Stimulated activated effector memory CD8-positive, alpha-beta T cell treated with anti-CD3 and anti-CD28 coated beads, Interleukin-12 subunit alpha, Interleukin-12 subunit beta, amount 100 ng/mL, for 72 hours (primary cell): Measurements from ENCODE around the gene COTL1.
A peak's percentile ranks its signal among the peaks of the same experiment; 100 is the strongest.

Experiments
- ATAC-seq: fragments of 150-1000 bp; cut with Tn5 transposase; 2 replicates; pipeline ENCODE4 v1.10.0; 2021
- DNase-seq, 2 donors: peaks; one replicate each; pipeline ENCODE4 v3.0.0; 2021 to 2022; ENCODE audit warnings: low spot score in 2 of 2
- H3K27ac Mint-ChIP-seq: one replicate; pipeline ENCODE4 v1.8.0; 2022; ENCODE audit warnings: mild to moderate bottlenecking, mixed read lengths
- H3K36me3 Mint-ChIP-seq: one replicate; pipeline ENCODE4 v1.8.0; 2022; ENCODE audit warnings: mild to moderate bottlenecking, mixed read lengths
- H3K4me1 Mint-ChIP-seq: one replicate; pipeline ENCODE4 v1.8.0; 2022; ENCODE audit warnings: mixed read lengths
- H3K4me3 Mint-ChIP-seq: one replicate; pipeline ENCODE4 v1.8.0; 2022; ENCODE audit warnings: mild to moderate bottlenecking, mixed read lengths
- H3K9me3 Mint-ChIP-seq: one replicate; pipeline ENCODE4 v1.8.0; 2022; ENCODE audit warnings: mixed read lengths

COTL1 gene

DNA sequence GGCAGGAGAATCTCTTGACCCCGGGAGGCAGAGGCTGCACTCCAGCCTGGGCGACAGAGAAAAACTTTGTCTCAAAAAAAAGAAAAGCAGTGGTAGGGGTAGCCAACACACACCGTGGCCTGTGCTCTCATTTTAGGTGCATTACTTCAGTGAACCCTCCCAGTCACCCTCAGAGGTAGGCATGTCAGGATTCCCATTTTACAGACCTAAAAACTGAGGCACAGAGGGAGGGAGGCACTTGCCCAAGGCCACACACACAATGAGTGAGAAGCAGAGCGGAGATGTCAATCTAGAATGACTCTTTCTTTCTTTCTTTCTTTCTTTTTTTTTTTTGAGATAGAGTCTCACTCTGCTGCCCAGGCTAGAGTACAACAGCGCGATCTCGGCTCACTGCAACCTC, 5.2 kb downstream of the COTL1 start:
- no peak for ATAC-seq
- Mint-ChIP-seq H3K4me1 (peaks cover 84% of the 10 kb centered on the region), H3K4me3 (no peak overlapping the region), H3K36me3 (peaks cover 55% of the 10 kb centered on the region), H3K27ac (no peak overlapping the region), H3K9me3 (no peaks in the 10 kb centered on the region)
- no peak for DNase-seq

- H3K27ac Mint-ChIP-seq: no peak overlapping the region
- peaks cover 85% of the 10 kb centered on the region for H3K4me1 Mint-ChIP-seq
- ATAC-seq (no peak), DNase-seq (no peak)
- peak overlapping the region; percentile 49 for H3K4me3 Mint-ChIP-seq
- H3K9me3 Mint-ChIP-seq: no peaks in the 10 kb centered on the region
- H3K36me3 Mint-ChIP-seq: peaks cover 49% of the 10 kb centered on the region
Observed at GRCh38 chr16:84611041-84611440, 6.8 kb downstream of the COTL1 start.

DNA sequence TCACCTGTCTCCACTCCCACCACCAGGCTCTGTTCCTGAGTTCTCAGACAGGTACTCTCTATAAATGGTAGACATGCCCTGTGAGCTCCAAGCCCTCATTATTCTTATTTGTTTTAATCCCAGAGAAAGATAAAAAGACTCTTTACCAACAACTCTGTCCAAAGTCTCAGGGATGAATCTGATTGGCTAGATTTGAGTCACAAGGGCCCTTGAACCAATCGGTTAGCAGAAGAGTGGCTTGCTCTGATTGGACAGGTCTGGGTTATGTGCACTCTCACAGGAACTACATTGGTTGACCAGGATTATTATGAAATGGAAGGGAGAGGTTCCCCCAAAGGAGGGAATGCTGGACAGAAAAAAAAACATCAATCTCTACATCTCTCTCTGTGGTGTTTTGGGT, 7.5 kb downstream of the COTL1 start:
- peaks cover 85% of the 10 kb centered on the region for H3K4me1 Mint-ChIP-seq
- H3K27ac Mint-ChIP-seq: peak overlapping the region; percentile 75
- H3K9me3 Mint-ChIP-seq: no peaks in the 10 kb centered on the region
- ATAC-seq (no peak), DNase-seq (no peak)
- peak overlapping the region; percentile 49 for H3K4me3 Mint-ChIP-seq
- H3K36me3 Mint-ChIP-seq: peaks cover 43% of the 10 kb centered on the region

DNA sequence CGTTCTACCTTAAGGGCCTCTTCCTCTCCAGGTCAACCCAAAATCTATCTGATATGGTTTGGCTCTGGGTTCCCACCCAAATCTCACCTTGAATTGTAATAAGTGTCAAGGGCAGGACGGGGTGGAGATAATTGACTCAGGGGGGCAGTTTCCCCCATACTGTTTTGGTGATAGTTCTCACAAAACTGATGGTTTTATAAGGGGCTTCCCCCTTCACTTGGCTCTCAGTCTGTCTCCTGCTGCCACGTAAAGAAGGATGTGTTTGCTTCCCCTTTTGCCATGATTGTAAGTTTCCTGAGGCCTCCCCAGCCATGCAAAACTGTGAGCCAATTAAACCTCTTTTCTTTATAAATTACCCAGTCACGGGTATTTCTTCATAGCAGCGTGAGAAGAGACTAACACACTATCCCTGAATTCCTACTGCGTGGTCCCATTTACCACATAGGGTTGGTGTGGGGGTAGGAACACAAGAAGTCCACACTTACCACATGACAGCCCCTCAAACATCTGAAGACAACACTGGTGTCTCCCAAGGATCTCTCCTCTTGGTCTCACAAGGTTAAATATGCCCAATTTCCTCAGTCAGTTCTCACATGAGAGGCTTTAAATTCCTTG, 8.2 kb downstream of the COTL1 start:
- H3K36me3 Mint-ChIP-seq: peaks cover 43% of the 10 kb centered on the region
- H3K27ac Mint-ChIP-seq: peak overlapping the region; percentile 75
- peaks cover 82% of the 10 kb centered on the region for H3K4me1 Mint-ChIP-seq
- H3K4me3 Mint-ChIP-seq: peak overlapping the region; percentile 49
- no peak for DNase-seq
- H3K9me3 Mint-ChIP-seq: no peaks in the 10 kb centered on the region
- no peak for ATAC-seq

DNA sequence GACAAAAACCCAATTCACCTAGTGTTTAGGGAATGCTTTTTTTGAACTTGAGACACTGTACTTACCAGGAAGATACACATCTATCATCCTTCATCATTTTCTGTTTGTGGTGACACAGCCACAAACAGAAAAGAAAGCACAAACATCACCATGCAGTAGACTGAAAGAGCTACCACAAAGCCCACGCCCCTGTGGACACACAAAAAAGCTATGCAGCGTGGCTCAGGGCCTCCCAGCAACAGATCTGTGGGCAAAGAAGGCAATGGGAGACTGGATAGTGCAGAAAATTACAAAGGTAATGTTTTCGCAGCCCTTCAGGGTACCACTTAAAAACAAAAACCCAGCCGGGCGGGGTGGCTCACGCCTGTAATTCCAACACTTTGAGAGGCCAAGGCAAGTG, 9.6 kb downstream of the COTL1 start:
- Mint-ChIP-seq H3K4me1 (peaks cover 81% of the 10 kb centered on the region), H3K4me3 (peak overlapping the region; percentile 49), H3K27ac (no peak overlapping the region), H3K36me3 (peaks cover 35% of the 10 kb centered on the region), H3K9me3 (no peaks in the 10 kb centered on the region)
- DNase-seq (peak in 1 of 2 donors; percentile 60), ATAC-seq (peak; percentile 72)

- Mint-ChIP-seq H3K36me3 (peaks cover 37% of the 10 kb centered on the region), H3K4me1 (peaks cover 84% of the 10 kb centered on the region), H3K9me3 (no peaks in the 10 kb centered on the region), H3K27ac (peak overlapping the region; percentile 81), H3K4me3 (peak overlapping the region; percentile 49)
- no peak for ATAC-seq
- peak in 1 of 2 donors; percentile 57 for DNase-seq
Observed at GRCh38 chr16:84607694-84608093, 10.2 kb downstream of the COTL1 start.

GRCh38 chr16:84607061-84607460, 10.8 kb downstream of the COTL1 start:
- ATAC-seq (no peak), DNase-seq (no peak)
- Mint-ChIP-seq H3K4me1 (peaks cover 82% of the 10 kb centered on the region), H3K36me3 (peaks cover 35% of the 10 kb centered on the region), H3K9me3 (no peaks in the 10 kb centered on the region), H3K27ac (peak overlapping the region; percentile 81), H3K4me3 (peak overlapping the region; percentile 49)

GRCh38 chr16:84606081-84606875, 11.6 kb downstream of the COTL1 start:
- Mint-ChIP-seq H3K4me1 (peaks cover 84% of the 10 kb centered on the region), H3K9me3 (no peaks in the 10 kb centered on the region), H3K36me3 (peaks cover 30% of the 10 kb centered on the region), H3K4me3 (peak overlapping the region; percentile 49), H3K27ac (peak overlapping the region; percentile 81)
- DNase-seq: peak in 1 of 2 donors; percentile 66
- peak; percentile 70 for ATAC-seq

GRCh38 chr16:84605339-84605848, 12.5 kb downstream of the COTL1 start:
- H3K36me3 Mint-ChIP-seq: peaks cover 35% of the 10 kb centered on the region
- H3K9me3 Mint-ChIP-seq: no peaks in the 10 kb centered on the region
- peaks cover 84% of the 10 kb centered on the region for H3K4me1 Mint-ChIP-seq
- DNase-seq (no peak), ATAC-seq (no peak)
- H3K4me3 Mint-ChIP-seq: no peak overlapping the region
- H3K27ac Mint-ChIP-seq: no peak overlapping the region

DNA sequence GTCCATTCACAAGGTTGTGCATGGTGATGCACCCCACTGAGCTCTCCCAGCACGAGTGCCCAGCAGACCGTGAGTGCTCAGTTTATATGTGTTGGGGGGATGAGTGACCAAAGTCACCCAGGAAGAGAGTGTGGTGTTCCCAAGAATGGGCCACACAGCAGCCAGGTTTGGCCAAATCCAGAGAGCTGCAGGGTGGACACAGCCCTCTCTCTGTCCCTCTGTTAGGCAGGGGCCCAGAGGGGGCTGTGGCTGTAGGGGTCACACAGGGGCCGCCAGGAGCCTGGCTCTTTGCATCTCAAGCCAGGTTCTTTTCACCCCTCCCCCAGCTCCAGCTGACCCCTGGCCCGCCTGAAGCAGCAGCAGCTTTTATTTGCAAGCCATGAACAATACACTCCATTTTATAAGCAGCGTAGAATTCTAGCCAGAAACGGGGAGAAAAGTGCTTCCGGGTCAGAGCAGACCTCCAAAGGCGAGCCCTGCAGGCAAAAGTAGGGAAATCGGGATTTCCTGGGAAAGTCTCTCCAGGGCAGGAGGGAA, 13.3 kb downstream of the COTL1 start:
- Mint-ChIP-seq H3K36me3 (peaks cover 44% of the 10 kb centered on the region), H3K27ac (peak overlapping the region; percentile 86), H3K4me3 (peak overlapping the region; percentile 47), H3K9me3 (no peaks in the 10 kb centered on the region), H3K4me1 (peaks cover 84% of the 10 kb centered on the region)
- no peak for ATAC-seq
- no peak for DNase-seq

GRCh38 chr16:84603940-84604339, 13.9 kb downstream of the COTL1 start:
- no peaks in the 10 kb centered on the region for H3K9me3 Mint-ChIP-seq
- peaks cover 48% of the 10 kb centered on the region for H3K36me3 Mint-ChIP-seq
- ATAC-seq (no peak), DNase-seq (no peak)
- peak overlapping the region; percentile 86 for H3K27ac Mint-ChIP-seq
- peak overlapping the region; percentile 73 for H3K4me3 Mint-ChIP-seq
- H3K4me1 Mint-ChIP-seq: peaks cover 84% of the 10 kb centered on the region

- ATAC-seq (peak; percentile 44), DNase-seq (peak in 1 of 2 donors; percentile 60)
- Mint-ChIP-seq H3K4me3 (peak overlapping the region; percentile 73), H3K27ac (peak overlapping the region; percentile 74), H3K4me1 (peaks cover 83% of the 10 kb centered on the region), H3K36me3 (peaks cover 48% of the 10 kb centered on the region), H3K9me3 (no peaks in the 10 kb centered on the region)
Observed at GRCh38 chr16:84603140-84603816, 14.6 kb downstream of the COTL1 start.

DNA sequence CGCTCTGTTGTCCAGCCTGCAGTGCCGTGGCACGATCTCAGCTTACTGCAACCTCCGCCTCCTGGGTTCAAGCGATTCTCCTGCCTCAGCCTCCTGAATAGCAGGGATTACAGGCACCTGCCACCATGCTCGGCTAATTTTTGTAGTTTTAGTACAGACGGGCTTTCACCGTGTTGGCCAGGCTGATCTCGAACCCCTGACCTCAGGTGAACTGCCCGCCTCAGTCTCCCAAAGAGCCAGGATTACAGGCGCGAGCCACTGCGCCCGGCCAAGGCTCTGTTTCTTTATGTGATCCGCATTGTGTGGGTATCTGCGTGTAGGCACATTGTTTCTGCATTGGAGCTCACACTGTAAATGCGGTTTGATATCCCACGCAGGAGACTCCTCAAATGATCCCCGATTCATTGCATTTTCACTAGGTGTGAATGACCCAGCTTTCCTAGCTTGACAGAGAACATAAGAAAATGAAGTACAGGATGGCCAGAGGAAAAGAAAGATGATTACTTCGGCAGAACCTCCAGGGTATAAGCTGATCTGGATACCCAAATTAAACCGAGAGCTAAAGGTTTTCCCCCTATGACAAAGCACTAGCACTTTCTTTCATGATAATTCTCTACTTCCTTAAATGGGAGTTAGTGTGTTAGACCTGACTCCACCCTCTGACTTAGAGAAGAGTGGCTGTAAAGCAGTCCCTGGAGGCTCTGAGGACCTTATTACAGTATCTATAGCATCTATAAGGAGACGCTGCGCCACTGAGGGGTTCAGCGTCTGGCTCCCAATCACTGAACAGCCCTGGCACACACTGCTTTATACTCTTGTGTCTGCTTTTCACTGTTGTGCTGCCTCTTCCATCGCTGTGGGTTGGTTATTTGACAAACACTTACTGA, 17.3 kb downstream of the COTL1 start:
- peak; percentile 77 for ATAC-seq
- Mint-ChIP-seq H3K9me3 (no peaks in the 10 kb centered on the region), H3K27ac (peak overlapping the region; percentile 89), H3K36me3 (peaks cover 62% of the 10 kb centered on the region), H3K4me1 (peaks cover 83% of the 10 kb centered on the region), H3K4me3 (peak overlapping the region; percentile 83)
- no peak for DNase-seq

- Mint-ChIP-seq H3K36me3 (peaks cover 64% of the 10 kb centered on the region), H3K4me1 (peaks cover 86% of the 10 kb centered on the region), H3K4me3 (peak overlapping the region; percentile 83), H3K9me3 (no peaks in the 10 kb centered on the region), H3K27ac (peak overlapping the region; percentile 89)
- peak; percentile 81 for ATAC-seq
- DNase-seq: peak in 1 of 2 donors; percentile 84
Observed at GRCh38 chr16:84599521-84600202, 18.2 kb downstream of the COTL1 start.
